Astrocyte (in vitro differentiated cells and primary cell): ENCODE measurements around the gene EMC1. TPM values are rescaled to one million over a fixed set of nuclear protein-coding genes. Genes with fewer than 3 reads are reported as not detected.
"Not testable (repeated sequence)": the region's sequence is repeated elsewhere in the genome, so short reads cannot be mapped to it uniquely, and the experiment has no call there.

Experiments used
- DNase-seq: peaks from one replicate; pipeline ENCODE4 v3.0.0-alpha.2; 2010; ENCODE audit warnings: low read depth
- FAIRE-seq: peaks from 2 replicates; lab custom pipeline; 2011; peaks lifted over from hg19 to GRCh38; lab: Jason Lieb, UNC
- H2AFZ ChIP-seq: 2 replicates; pipeline ENCODE4 v1.6.0; 2012; ENCODE audit warnings: low read depth, low read length, inconsistent platforms
- H3K27ac ChIP-seq: 2 replicates; pipeline ENCODE4 v1.5.1; 2011; ENCODE audit warnings: low read depth, low read length, inconsistent platforms
- H3K27me3 ChIP-seq: 2 replicates; pipeline ENCODE4 v1.6.0; 2011; ENCODE audit warnings: low read length, inconsistent platforms; ENCODE audit not compliant: insufficient read depth
- H3K36me3 ChIP-seq: 2 replicates; pipeline ENCODE4 v1.5.1; 2011; ENCODE audit warnings: low read length, inconsistent platforms; ENCODE audit not compliant: insufficient read depth
- H3K4me1 ChIP-seq: 2 replicates; pipeline ENCODE4 v1.5.1; 2011; ENCODE audit warnings: low read length, inconsistent platforms; ENCODE audit not compliant: insufficient read depth
- H3K4me2 ChIP-seq: 2 replicates; pipeline ENCODE4 v1.6.0; 2012; ENCODE audit warnings: low read length, inconsistent platforms
- H3K4me3 ChIP-seq: 2 replicates; pipeline ENCODE4 v1.5.1; 2011; ENCODE audit warnings: low read depth, mild to moderate bottlenecking, low read length, inconsistent platforms; ENCODE audit not compliant: insufficient read depth
- H3K79me2 ChIP-seq: 2 replicates; pipeline ENCODE4 v1.6.0; 2012; ENCODE audit warnings: mild to moderate bottlenecking, low read length, inconsistent platforms; ENCODE audit not compliant: insufficient read depth
- H3K9ac ChIP-seq: 2 replicates; pipeline ENCODE4 v1.6.0; 2012; ENCODE audit warnings: mild to moderate bottlenecking, low read length, inconsistent platforms
- H3K9me3 ChIP-seq: 2 replicates; pipeline ENCODE4 v1.5.1; 2012; ENCODE audit warnings: low read depth, mild to moderate bottlenecking, low read length, inconsistent platforms; ENCODE audit not compliant: insufficient read depth
- H4K20me1 ChIP-seq: 2 replicates; pipeline ENCODE4 v1.6.0; 2012; ENCODE audit warnings: low read length, inconsistent platforms; ENCODE audit not compliant: insufficient read depth
- H3K27ac Mint-ChIP-seq: one replicate; pipeline ENCODE4 v1.8.0; 2021; ENCODE audit warnings: mild to moderate bottlenecking, mixed read lengths; ENCODE audit not compliant: unreplicated experiment
- H3K27me3 Mint-ChIP-seq: one replicate; pipeline ENCODE4 v1.8.0; 2021; ENCODE audit warnings: low read depth, mixed read lengths; ENCODE audit not compliant: unreplicated experiment
- H3K36me3 Mint-ChIP-seq: one replicate; pipeline ENCODE4 v1.8.0; 2021; ENCODE audit warnings: low read depth, mixed read lengths; ENCODE audit not compliant: unreplicated experiment
- H3K4me1 Mint-ChIP-seq: one replicate; pipeline ENCODE4 v1.8.0; 2021; ENCODE audit warnings: low read depth, mixed read lengths; ENCODE audit not compliant: unreplicated experiment
- H3K4me3 Mint-ChIP-seq: one replicate; pipeline ENCODE4 v1.8.0; 2021; ENCODE audit warnings: mild to moderate bottlenecking, moderate library complexity, mixed read lengths; ENCODE audit not compliant: unreplicated experiment
- H3K9me3 Mint-ChIP-seq: one replicate; pipeline ENCODE4 v1.8.0; 2021; ENCODE audit warnings: mild to moderate bottlenecking, mixed read lengths; ENCODE audit not compliant: unreplicated experiment
- EZH2 ChIP-seq: IDR thresholded peaks from 2 replicates; pipeline ENCODE4 v1.6.1; 2012; ENCODE audit warnings: mild to moderate bottlenecking, low read length, inconsistent platforms; ENCODE audit not compliant: insufficient read depth
- total RNA-seq: library from RNA; stranded (reverse); gene quantifications from 2 replicates; pipeline ENCODE4 v1.2.1, GENCODE V29; 2021
- TF ChIP-seq, protein P1 (sequence below): IDR thresholded peaks from 2 replicates; pipeline ENCODE4 v1.5.1; 2011; ENCODE audit warnings: low read depth, mild to moderate bottlenecking, inconsistent platforms, low read length, moderate library complexity; ENCODE audit not compliant: insufficient read depth

The EMC1 gene
- total RNA-seq, 1 donor from 2014 or later = 89.3 TPM

DNA sequence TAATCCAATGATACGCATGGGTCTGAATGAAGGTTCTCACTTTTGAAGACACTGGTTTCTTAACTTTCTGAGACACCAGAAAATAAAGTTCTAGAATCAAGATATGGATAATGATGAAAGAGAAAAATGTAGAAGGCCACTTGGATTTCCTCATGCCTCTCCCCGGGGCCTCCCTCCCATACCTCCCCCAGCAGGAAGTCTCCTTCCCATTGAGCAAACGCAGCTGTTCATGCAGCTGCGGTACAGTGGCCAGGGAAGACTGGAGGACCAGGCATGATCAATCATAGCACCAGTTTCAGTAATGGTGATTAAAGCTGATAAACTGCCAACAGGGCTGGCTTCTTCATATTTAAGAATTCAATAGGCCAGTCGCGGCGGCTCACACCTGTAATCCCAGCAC, 30.3 kb downstream of the EMC1 start:
- Histone ChIP-seq H3K9me3 (no peaks in the 10 kb centered on the region), H4K20me1 (peaks cover 54% of the 10 kb centered on the region), H3K4me1 (no peaks in the 10 kb centered on the region), H3K27me3 (no peaks in the 10 kb centered on the region), H3K4me3 (no peak overlapping the region), H2AFZ (no peak overlapping the region), H3K9ac (no peak overlapping the region), H3K4me2 (no peak overlapping the region), H3K79me2 (peaks cover 20% of the 10 kb centered on the region), H3K36me3 (peaks cover 48% of the 10 kb centered on the region), H3K27ac (no peak overlapping the region)
- no peak for DNase-seq
- Mint-ChIP-seq H3K27me3 (no peaks in the 10 kb centered on the region), H3K9me3 (no peaks in the 10 kb centered on the region), H3K27ac (no peak overlapping the region), H3K4me3 (no peak overlapping the region), H3K36me3 (peaks cover 35% of the 10 kb centered on the region), H3K4me1 (no peaks in the 10 kb centered on the region)
- TF ChIP-seq, protein P1, sequence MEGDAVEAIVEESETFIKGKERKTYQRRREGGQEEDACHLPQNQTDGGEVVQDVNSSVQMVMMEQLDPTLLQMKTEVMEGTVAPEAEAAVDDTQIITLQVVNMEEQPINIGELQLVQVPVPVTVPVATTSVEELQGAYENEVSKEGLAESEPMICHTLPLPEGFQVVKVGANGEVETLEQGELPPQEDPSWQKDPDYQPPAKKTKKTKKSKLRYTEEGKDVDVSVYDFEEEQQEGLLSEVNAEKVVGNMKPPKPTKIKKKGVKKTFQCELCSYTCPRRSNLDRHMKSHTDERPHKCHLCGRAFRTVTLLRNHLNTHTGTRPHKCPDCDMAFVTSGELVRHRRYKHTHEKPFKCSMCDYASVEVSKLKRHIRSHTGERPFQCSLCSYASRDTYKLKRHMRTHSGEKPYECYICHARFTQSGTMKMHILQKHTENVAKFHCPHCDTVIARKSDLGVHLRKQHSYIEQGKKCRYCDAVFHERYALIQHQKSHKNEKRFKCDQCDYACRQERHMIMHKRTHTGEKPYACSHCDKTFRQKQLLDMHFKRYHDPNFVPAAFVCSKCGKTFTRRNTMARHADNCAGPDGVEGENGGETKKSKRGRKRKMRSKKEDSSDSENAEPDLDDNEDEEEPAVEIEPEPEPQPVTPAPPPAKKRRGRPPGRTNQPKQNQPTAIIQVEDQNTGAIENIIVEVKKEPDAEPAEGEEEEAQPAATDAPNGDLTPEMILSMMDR = no peak
- no peak for TF ChIP-seq EZH2
- no peak for FAIRE-seq

DNA sequence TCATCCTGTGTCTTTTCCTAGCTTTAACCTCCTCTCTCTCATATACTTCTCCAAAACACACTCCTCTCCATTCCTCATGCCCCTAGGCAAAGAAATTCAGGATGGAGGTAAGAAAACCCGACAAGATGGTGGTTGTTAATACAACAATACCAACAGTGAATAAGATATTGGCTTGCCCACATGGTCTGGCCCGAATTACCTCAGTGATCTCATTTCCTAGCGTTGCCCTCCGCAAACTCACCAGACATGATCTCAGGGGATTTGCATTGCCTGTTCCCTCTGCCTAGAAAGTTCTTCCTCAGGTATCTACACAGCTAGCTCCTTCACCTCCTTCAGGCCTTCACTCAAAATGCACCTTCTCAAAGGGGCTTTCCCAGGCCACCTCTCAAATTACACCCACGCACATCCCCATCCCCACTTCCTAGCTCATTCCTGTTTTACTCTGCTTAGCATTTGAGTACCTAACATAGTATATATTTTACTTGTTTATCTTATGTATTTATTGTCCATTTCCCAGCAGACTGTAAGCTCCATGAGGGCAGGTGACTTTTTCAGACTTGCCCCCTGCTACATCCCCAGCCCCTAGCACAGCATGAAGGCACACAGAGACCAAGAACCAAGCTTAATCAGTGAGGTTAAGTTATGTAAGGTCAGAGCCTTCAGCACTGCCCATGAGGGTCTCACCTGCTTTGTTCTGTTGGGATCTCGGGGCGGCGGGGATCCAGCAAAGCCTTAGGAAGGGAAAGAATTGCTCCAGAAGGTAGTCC, 31.1 kb downstream of the EMC1 start:
- H3K4me3 ChIP-seq = no peak overlapping the region
- TF ChIP-seq EZH2 = no peak
- TF ChIP-seq, protein P1 = no peak
- no peak overlapping the region for H2AFZ ChIP-seq
- no peak for FAIRE-seq
- Mint-ChIP-seq H3K27me3 (no peaks in the 10 kb centered on the region), H3K9me3 (no peaks in the 10 kb centered on the region), H3K4me1 (no peaks in the 10 kb centered on the region), H3K4me3 (no peak overlapping the region), H3K36me3 (peaks cover 32% of the 10 kb centered on the region), H3K27ac (no peak overlapping the region)
- no peaks in the 10 kb centered on the region for H3K9me3 ChIP-seq
- H3K27ac ChIP-seq = no peak overlapping the region
- peaks cover 50% of the 10 kb centered on the region for H3K36me3 ChIP-seq
- H3K27me3 ChIP-seq = no peaks in the 10 kb centered on the region
- no peak for DNase-seq
- peaks cover 23% of the 10 kb centered on the region for H3K79me2 ChIP-seq
- no peak overlapping the region for H3K9ac ChIP-seq
- no peak overlapping the region for H3K4me2 ChIP-seq
- H3K4me1 ChIP-seq = no peaks in the 10 kb centered on the region
- peaks cover 54% of the 10 kb centered on the region for H4K20me1 ChIP-seq

DNA sequence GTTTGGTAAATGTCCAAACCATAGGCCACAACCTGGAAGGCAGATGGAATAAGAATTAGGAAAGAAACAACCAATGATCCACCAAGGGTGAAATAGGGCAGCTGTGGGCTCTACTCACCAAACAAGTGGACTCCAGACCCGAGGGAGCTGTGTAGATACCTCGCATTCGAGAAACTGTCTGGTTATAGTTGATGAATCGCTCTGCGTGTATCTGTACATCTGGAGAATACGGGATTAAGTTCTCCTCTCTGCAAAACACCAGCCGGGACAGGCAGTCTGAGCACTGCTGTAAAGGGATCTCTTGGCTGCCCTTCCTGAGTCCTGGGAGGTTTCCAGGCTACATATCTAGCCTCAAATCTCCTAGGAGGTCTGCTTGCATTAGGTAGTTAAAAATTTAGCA, 31.9 kb downstream of the EMC1 start:
- FAIRE-seq (no peak), DNase-seq (no peak)
- Histone ChIP-seq H3K36me3 (peaks cover 43% of the 10 kb centered on the region), H3K4me3 (no peak overlapping the region), H4K20me1 (peaks cover 50% of the 10 kb centered on the region), H3K4me1 (no peaks in the 10 kb centered on the region), H3K4me2 (no peak overlapping the region), H3K27ac (no peak overlapping the region), H3K9me3 (no peaks in the 10 kb centered on the region), H3K9ac (no peak overlapping the region), H3K79me2 (peaks cover 29% of the 10 kb centered on the region), H3K27me3 (no peaks in the 10 kb centered on the region), H2AFZ (no peak overlapping the region)
- Mint-ChIP-seq H3K27me3 (no peaks in the 10 kb centered on the region), H3K36me3 (peaks cover 28% of the 10 kb centered on the region), H3K4me1 (no peaks in the 10 kb centered on the region), H3K9me3 (no peaks in the 10 kb centered on the region), H3K27ac (no peak overlapping the region), H3K4me3 (no peak overlapping the region)
- no peak for TF ChIP-seq EZH2
- TF ChIP-seq, protein P1 = no peak

DNA sequence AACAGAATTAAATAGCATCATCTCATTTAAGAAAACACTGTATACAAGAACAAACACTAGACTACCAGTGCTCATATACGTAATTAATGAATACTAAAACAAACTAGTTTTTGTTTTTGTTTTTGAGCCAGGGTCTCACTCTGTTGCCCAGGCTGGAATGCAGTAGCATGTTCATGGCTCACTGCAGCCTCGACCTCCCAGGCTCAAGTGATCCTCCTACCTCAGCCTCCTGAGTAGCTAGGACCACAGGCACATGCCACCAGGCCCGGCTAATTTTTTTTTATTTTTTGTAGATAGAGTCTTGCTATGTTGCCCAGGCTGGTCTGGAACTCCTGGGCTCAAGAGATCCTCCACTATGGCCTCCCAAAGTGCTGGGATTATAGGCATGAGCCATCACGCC, 34.7 kb downstream of the EMC1 start:
- FAIRE-seq, H3K9ac ChIP-seq, H3K27ac ChIP-seq, DNase-seq, H2AFZ ChIP-seq, H3K4me2 ChIP-seq, H3K4me3 ChIP-seq, H3K4me3 Mint-ChIP-seq, H3K27ac Mint-ChIP-seq, H3K9me3 ChIP-seq, H3K9me3 Mint-ChIP-seq, H3K4me1 ChIP-seq, H3K27me3 ChIP-seq, H3K27me3 Mint-ChIP-seq: not testable (repeated sequence)
- Mint-ChIP-seq H3K4me1 (peaks cover 13% of the 10 kb centered on the region), H3K36me3 (peaks cover 19% of the 10 kb centered on the region)
- Histone ChIP-seq H3K36me3 (peaks cover 48% of the 10 kb centered on the region), H4K20me1 (peaks cover 38% of the 10 kb centered on the region), H3K79me2 (peaks cover 53% of the 10 kb centered on the region)
